WTC11 (cell line): ENCODE data around the gene FBXO21. TPM values are rescaled to one million over a fixed set of nuclear protein-coding genes. Genes with fewer than 3 reads are reported as not detected.

Experiments
- ATAC-seq: fragments of 200-7000 bp; cut with Tn5 transposase; 2 replicates; pipeline ENCODE4 v1.10.0; 2021; ENCODE audit warnings: mild to moderate bottlenecking, moderate library complexity
- CTCF ChIA-PET: fragments of 300-600 bp; sonication (Branson Sonifier 250); formaldehyde crosslinking; loops from one replicate; lab custom pipeline; 2021; ENCODE audit warnings: antibody characterized with exemption; lab: Charles Lee
- POLR2A ChIA-PET: fragments of 350-600 bp; sonication (Branson Sonifier 250); formaldehyde crosslinking; loops from one replicate; lab custom pipeline; 2021; ENCODE audit warnings: antibody characterized with exemption; lab: Charles Lee
- DNase-seq: peaks from one replicate; pipeline ENCODE4 v3.0.0; 2021; ENCODE audit warnings: low spot score
- H3K27ac Mint-ChIP-seq: 2 replicates; pipeline ENCODE4 v1.8.0; 2021; ENCODE audit warnings: mixed read lengths
- H3K27me3 Mint-ChIP-seq: 2 replicates; pipeline ENCODE4 v1.8.0; 2021; ENCODE audit warnings: low read depth, mild to moderate bottlenecking, moderate library complexity, mixed read lengths
- H3K36me3 Mint-ChIP-seq: 2 replicates; pipeline ENCODE4 v1.8.0; 2021; ENCODE audit warnings: mixed read lengths
- H3K4me1 Mint-ChIP-seq: 2 replicates; pipeline ENCODE4 v1.8.0; 2022; ENCODE audit warnings: mixed read lengths
- H3K4me3 Mint-ChIP-seq: 2 replicates; pipeline ENCODE4 v1.8.0; 2021; ENCODE audit warnings: mild to moderate bottlenecking, moderate library complexity, mixed read lengths
- H3K9me3 Mint-ChIP-seq: 2 replicates; pipeline ENCODE4 v1.8.0; 2021; ENCODE audit warnings: mixed read lengths
- FOXK1 ChIP-seq: sonication (generic); formaldehyde crosslinking; IDR thresholded peaks from 2 replicates; pipeline ENCODE4 v1.8.0; 2022; ENCODE audit warnings: mild to moderate bottlenecking, moderate library complexity, missing genetic modification reagents
- HMGA2 ChIP-seq: fragments of 250-450 bp; sonication (Bioruptor Pico); IDR thresholded peaks from 2 replicates; pipeline ENCODE4 v1.4.0; 2021; ENCODE audit warnings: mild to moderate bottlenecking, moderate library complexity
- MYBL2 ChIP-seq: sonication (generic); formaldehyde crosslinking; IDR thresholded peaks from 2 replicates; pipeline ENCODE4 v1.8.1; 2023; ENCODE audit warnings: mild to moderate bottlenecking, moderate library complexity, missing genetic modification reagents
- NFE2L1 ChIP-seq: sonication (generic); formaldehyde crosslinking; IDR thresholded peaks from 2 replicates; pipeline ENCODE4 v1.8.1; 2023; ENCODE audit warnings: missing genetic modification reagents
- PRRX2 ChIP-seq: fragments of 250-450 bp; sonication (Bioruptor Pico); IDR thresholded peaks from 2 replicates; pipeline ENCODE4 v1.8.0; 2021; ENCODE audit warnings: mild to moderate bottlenecking
- RELA ChIP-seq: sonication (generic); formaldehyde crosslinking; IDR thresholded peaks from 2 replicates; pipeline ENCODE4 v1.8.1; 2022; ENCODE audit warnings: missing genetic modification reagents, mild to moderate bottlenecking, borderline replicate concordance
- TP53 ChIP-seq: sonication (generic); formaldehyde crosslinking; IDR thresholded peaks from 2 replicates; pipeline ENCODE4 v1.8.1; 2023; ENCODE audit warnings: mild to moderate bottlenecking, missing genetic modification reagents
- total RNA-seq: library from RNA; stranded (reverse); gene quantifications from 3 replicates; pipeline ENCODE4 v1.2.3, GENCODE V29; 2021
- TF ChIP-seq, protein P1 (sequence below): sonication (generic); formaldehyde crosslinking; IDR thresholded peaks from 2 replicates; pipeline ENCODE4 v1.8.1; 2023; ENCODE audit warnings: mild to moderate bottlenecking, missing genetic modification reagents
- TF ChIP-seq, protein P2 (sequence below): sonication (generic); formaldehyde crosslinking; conservative IDR thresholded peaks from 2 replicates; pipeline ENCODE4 v1.8.1; 2022; ENCODE audit warnings: mild to moderate bottlenecking, missing genetic modification reagents
- TF ChIP-seq, protein P3 (sequence below): fragments of 250-450 bp; sonication (Bioruptor Pico); IDR thresholded peaks from 2 replicates; pipeline ENCODE4 v1.9.0; 2021; ENCODE audit warnings: mild to moderate bottlenecking
- TF ChIP-seq, protein P4 (sequence below): sonication (generic); formaldehyde crosslinking; IDR thresholded peaks from 2 replicates; pipeline ENCODE4 v1.8.1; 2023; ENCODE audit warnings: mild to moderate bottlenecking, moderate library complexity, missing genetic modification reagents
- TF ChIP-seq, protein P5 (sequence below): fragments of 250-450 bp; sonication (Bioruptor Pico); IDR thresholded peaks from 2 replicates; pipeline ENCODE4 v2.1.2; 2022; ENCODE audit warnings: mild to moderate bottlenecking, moderate library complexity

The FBXO21 gene
- total RNA-seq, 1 experiment from 2014 or later, result 60.3 TPM

DNA sequence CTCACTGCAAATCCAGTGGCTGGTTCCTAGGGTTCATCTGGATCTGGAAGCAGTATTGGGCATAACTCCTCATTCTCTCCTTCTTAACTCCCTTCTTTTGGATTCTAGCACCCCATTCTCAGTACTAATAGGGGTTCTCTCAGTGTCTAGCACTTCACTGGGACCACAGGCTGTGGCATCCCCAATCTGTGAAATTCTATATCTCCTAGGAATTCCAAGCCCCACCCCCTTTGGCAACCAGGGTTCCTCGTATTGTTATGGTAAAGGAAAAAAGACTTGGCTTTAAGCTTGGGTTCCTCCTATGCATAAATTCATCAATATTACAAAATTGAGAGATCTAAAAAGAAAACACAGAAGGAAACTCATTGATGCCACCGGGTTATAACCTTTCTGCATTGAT is 45.0 kb upstream of the FBXO21 start:
- no peak overlapping the region for H3K4me3 Mint-ChIP-seq
- no peaks in the 10 kb centered on the region for H3K27me3 Mint-ChIP-seq
- no peaks in the 10 kb centered on the region for H3K36me3 Mint-ChIP-seq
- peaks cover 24% of the 10 kb centered on the region for H3K4me1 Mint-ChIP-seq
- TF ChIP-seq, protein P1, sequence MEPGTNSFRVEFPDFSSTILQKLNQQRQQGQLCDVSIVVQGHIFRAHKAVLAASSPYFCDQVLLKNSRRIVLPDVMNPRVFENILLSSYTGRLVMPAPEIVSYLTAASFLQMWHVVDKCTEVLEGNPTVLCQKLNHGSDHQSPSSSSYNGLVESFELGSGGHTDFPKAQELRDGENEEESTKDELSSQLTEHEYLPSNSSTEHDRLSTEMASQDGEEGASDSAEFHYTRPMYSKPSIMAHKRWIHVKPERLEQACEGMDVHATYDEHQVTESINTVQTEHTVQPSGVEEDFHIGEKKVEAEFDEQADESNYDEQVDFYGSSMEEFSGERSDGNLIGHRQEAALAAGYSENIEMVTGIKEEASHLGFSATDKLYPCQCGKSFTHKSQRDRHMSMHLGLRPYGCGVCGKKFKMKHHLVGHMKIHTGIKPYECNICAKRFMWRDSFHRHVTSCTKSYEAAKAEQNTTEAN (CRISPR knock-in tag), result no peak
- TF ChIP-seq, protein P2, sequence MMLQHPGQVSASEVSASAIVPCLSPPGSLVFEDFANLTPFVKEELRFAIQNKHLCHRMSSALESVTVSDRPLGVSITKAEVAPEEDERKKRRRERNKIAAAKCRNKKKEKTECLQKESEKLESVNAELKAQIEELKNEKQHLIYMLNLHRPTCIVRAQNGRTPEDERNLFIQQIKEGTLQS, result no peak
- no peak for TF ChIP-seq PRRX2
- no peak for TF ChIP-seq MYBL2 (CRISPR knock-in tag)
- DNase-seq, result peak; percentile 22
- H3K27ac Mint-ChIP-seq, result peak overlapping the region; percentile 46; the same call in 1 of the 2 replicates
- no peaks in the 10 kb centered on the region for H3K9me3 Mint-ChIP-seq
- 0 out of 2 replicates have a peak, but pooled peaks have one; percentile 17 for ATAC-seq
- ChIA-PET POLR2A (no interaction called here), CTCF (interaction anchor here (0.6 to 4.5 kb wide), 16 partner anchors 10 to 640 kb away, joined by 3 to 39 read pairs (median 6); no protein-coding TSS in a partner anchor)

DNA sequence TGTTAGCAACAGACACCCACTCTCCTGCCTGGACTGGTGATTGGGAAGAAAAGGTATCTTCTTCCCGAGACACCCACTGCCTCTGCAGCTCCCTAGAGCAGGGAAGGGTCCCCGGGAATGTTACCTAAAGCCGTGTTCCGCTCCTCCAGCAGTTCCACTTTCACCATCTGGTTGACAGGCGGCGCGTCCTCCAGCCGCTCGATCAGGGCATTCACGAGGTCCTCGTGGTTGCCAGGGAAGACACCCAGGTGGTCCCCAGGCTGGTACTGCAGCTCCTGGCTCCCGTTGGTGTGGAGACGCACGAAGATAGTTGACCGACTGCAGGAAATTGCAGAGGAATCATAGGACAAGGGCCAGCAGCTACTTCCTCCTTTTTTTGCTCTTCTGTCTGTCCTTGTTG is 44.2 kb upstream of the FBXO21 start:
- DNase-seq (no peak), ATAC-seq (no peak)
- peaks cover 24% of the 10 kb centered on the region for H3K4me1 Mint-ChIP-seq
- no peaks in the 10 kb centered on the region for H3K27me3 Mint-ChIP-seq
- no peak overlapping the region for H3K4me3 Mint-ChIP-seq
- no peak overlapping the region; the same call in 1 of the 2 replicates for H3K27ac Mint-ChIP-seq
- TF ChIP-seq TP53 (CRISPR knock-in tag) (no peak), NFE2L1 (CRISPR knock-in tag) (no peak)
- TF ChIP-seq, protein P3, sequence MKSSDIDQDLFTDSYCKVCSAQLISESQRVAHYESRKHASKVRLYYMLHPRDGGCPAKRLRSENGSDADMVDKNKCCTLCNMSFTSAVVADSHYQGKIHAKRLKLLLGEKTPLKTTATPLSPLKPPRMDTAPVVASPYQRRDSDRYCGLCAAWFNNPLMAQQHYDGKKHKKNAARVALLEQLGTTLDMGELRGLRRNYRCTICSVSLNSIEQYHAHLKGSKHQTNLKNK (CRISPR knock-in tag), result no peak
- TF ChIP-seq, protein P4, sequence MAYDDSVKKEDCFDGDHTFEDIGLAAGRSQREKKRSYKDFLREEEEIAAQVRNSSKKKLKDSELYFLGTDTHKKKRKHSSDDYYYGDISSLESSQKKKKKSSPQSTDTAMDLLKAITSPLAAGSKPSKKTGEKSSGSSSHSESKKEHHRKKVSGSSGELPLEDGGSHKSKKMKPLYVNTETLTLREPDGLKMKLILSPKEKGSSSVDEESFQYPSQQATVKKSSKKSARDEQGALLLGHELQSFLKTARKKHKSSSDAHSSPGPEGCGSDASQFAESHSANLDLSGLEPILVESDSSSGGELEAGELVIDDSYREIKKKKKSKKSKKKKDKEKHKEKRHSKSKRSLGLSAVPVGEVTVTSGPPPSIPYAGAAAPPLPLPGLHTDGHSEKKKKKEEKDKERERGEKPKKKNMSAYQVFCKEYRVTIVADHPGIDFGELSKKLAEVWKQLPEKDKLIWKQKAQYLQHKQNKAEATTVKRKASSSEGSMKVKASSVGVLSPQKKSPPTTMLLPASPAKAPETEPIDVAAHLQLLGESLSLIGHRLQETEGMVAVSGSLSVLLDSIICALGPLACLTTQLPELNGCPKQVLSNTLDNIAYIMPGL (CRISPR knock-in tag), result no peak
- ChIA-PET CTCF (interaction anchor here (1.5 to 4.5 kb wide), 3 partner anchors 133 to 623 kb away, joined by 5 to 39 read pairs (median 10); no protein-coding TSS in a partner anchor), POLR2A (no interaction called here)
- H3K9me3 Mint-ChIP-seq, result no peaks in the 10 kb centered on the region
- H3K36me3 Mint-ChIP-seq, result no peaks in the 10 kb centered on the region

DNA sequence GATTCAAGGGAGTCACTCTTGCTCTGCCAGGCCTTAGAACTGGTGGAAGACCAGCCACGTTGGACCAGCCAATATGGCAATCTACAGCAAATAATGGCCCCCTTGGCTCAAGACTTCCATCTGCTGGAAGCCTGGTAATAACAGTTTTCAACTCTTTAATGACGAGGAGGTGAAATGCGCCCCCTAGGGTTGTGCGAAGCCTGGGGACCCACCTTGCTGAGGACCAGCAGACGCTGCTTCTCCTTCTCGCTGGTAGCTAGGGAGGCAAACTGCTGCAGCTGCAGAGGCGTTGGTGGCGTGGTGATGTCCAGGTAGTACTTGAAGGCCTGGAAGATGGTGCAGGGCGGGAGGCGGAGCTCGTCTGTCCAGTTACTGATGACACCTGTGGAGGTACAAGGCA is 41.5 kb upstream of the FBXO21 start:
- H3K36me3 Mint-ChIP-seq, result no peaks in the 10 kb centered on the region
- peaks cover 25% of the 10 kb centered on the region for H3K4me1 Mint-ChIP-seq
- no peak overlapping the region for H3K4me3 Mint-ChIP-seq
- TF ChIP-seq FOXK1 (CRISPR knock-in tag) (no peak), RELA (no peak), HMGA2 (CRISPR knock-in tag) (no peak), PRRX2 (no peak)
- POLR2A ChIA-PET, result no interaction called here
- peak; percentile 62 for DNase-seq
- H3K9me3 Mint-ChIP-seq, result no peaks in the 10 kb centered on the region
- H3K27ac Mint-ChIP-seq, result no peak overlapping the region
- ATAC-seq, result no peak
- CTCF ChIA-PET, result interaction anchor here (0.6 to 1.9 kb wide), 9 partner anchors 12 to 626 kb away, joined by 3 to 7 read pairs (median 3); partner anchors contain the start of gene NOS1
- H3K27me3 Mint-ChIP-seq, result no peaks in the 10 kb centered on the region

DNA sequence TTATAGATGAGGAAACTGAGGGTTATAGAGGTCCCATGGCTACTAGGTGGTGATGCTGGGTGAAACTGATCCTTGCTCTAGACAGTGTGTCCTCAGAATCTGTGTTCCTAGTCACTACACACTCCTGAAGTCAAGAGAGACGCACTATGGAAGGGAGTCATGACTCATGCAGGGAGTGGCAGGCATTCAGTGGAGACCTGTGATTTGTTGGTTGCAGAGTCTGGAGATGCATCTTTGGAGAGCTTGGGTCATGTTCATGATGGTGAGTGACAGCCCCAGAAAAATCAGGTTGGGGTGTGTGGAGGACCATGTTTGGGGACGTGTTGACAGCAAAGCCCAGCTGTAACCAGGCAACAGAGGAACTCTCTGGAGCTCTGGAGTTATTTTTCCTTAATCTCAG is 38.0 kb upstream of the FBXO21 start:
- ATAC-seq (no peak), DNase-seq (no peak)
- Mint-ChIP-seq H3K36me3 (no peaks in the 10 kb centered on the region), H3K9me3 (peaks cover 3% of the 10 kb centered on the region; the same call in 1 of the 2 replicates), H3K4me1 (0 out of 2 replicates have a peak, but pooled peaks cover 3% of the 10 kb centered on the region), H3K4me3 (no peak overlapping the region), H3K27me3 (no peaks in the 10 kb centered on the region; the same call in 1 of the 2 replicates), H3K27ac (no peak overlapping the region)
- CTCF ChIA-PET, result interaction anchor here (1.1 to 2.5 kb wide), 6 partner anchors 8 to 622 kb away, joined by 4 to 15 read pairs (median 8); partner anchors contain the start of gene NOS1
- TF ChIP-seq, protein P5, sequence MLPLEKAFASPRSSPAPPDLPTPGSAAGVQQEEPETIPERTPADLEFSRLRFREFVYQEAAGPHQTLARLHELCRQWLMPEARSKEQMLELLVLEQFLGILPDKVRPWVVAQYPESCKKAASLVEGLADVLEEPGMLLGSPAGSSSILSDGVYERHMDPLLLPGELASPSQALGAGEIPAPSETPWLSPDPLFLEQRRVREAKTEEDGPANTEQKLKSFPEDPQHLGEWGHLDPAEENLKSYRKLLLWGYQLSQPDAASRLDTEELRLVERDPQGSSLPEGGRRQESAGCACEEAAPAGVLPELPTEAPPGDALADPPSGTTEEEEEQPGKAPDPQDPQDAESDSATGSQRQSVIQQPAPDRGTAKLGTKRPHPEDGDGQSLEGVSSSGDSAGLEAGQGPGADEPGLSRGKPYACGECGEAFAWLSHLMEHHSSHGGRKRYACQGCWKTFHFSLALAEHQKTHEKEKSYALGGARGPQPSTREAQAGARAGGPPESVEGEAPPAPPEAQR (CRISPR knock-in tag), result no peak
- POLR2A ChIA-PET, result no interaction called here
